K562 (cell line): ENCODE data around the gene DYNC1I2. TPM values are rescaled to one million over a fixed set of nuclear protein-coding genes. Genes with fewer than 3 reads are reported as not detected.

ENCODE experiments used
- ATAC-seq: fragments of 200-7000 bp; cut with Tn5 transposase; 3 replicates; pipeline ENCODE4 v1.9.1; 2020; ENCODE audit warnings: moderate library complexity
- BruUV-seq: library from RNA; stranded (reverse); fragments of 400-500 nt; replicated peaks from 2 replicates; lab custom pipeline; 2021; lab: Mats Ljungman, UMichigan
- CTCF ChIA-PET: fragments of 300-600 bp; formaldehyde crosslinking; extraction: SDS; loops from one replicate; lab custom pipeline; 2021; ENCODE audit warnings: low intra/inter-chr PET ratio; lab: Yijun Ruan, JAX
- POLR2A ChIA-PET: fragments of 300-600, 350-650 bp; sonication (Branson Sonifier 250); formaldehyde crosslinking; extraction: SDS; loops from one replicate; lab custom pipeline; 2021; ENCODE audit warnings: antibody characterized with exemption, inconsistent platforms; lab: Yijun Ruan, JAX
- DNase-seq, 4 experiments: peaks; one replicate each; pipeline versions ENCODE4 v3.0.0 to v3.0.0-alpha.2; 2011 to 2018; ENCODE audit warnings: low spot score in 3 of 4, mixed read lengths in 3 of 4; ENCODE audit errors: extremely low read depth in 1 of 4
- FAIRE-seq: peaks from 2 replicates; lab custom pipeline; 2011; peaks lifted over from hg19 to GRCh38; lab: Jason Lieb, UNC
- H2AFZ ChIP-seq: 2 replicates; pipeline ENCODE4 v1.6.0; 2011; ENCODE audit warnings: low read depth, low read length, control low read depth, inconsistent platforms
- H3K27ac ChIP-seq: fragments of 200-600 bp; 3 replicates; pipeline ENCODE4 v1.8.0; 2011; ENCODE audit warnings: low read depth, mild to moderate bottlenecking, control low read depth, inconsistent platforms, low read length, moderate library complexity, mixed read lengths; ENCODE audit errors: extremely low read depth
- H3K27me3 ChIP-seq, 2 experiments: fragments of 300-600 bp in 1 of 2; 2 replicates in 1 of 2; 3 replicates in 1 of 2; pipeline versions ENCODE4 v1.6.0 to v1.8.0; 2011; ENCODE audit warnings: inconsistent platforms in 2 of 2, low read length in 2 of 2, mild to moderate bottlenecking in 1 of 2, mixed read lengths in 1 of 2, moderate library complexity in 1 of 2; ENCODE audit not compliant: control insufficient read depth in 2 of 2, insufficient read depth in 2 of 2
- H3K36me3 ChIP-seq: fragments of 300-600 bp; 3 replicates; pipeline ENCODE4 v1.8.0; 2011; ENCODE audit warnings: mild to moderate bottlenecking, low read length, inconsistent platforms; ENCODE audit not compliant: control insufficient read depth, insufficient read depth
- H3K4me1 ChIP-seq, 2 experiments: fragments of 200-600 bp in 1 of 2; replicated peaks in 1 of 2; 2 replicates in 1 of 2; 3 replicates in 1 of 2; pipeline versions ENCODE4 v1.5.1 to v1.8.0; 2011; ENCODE audit warnings: inconsistent platforms in 2 of 2, low read length in 2 of 2, mild to moderate bottlenecking in 1 of 2, mixed read lengths in 1 of 2, moderate library complexity in 1 of 2; ENCODE audit not compliant: control insufficient read depth in 2 of 2, insufficient read depth in 2 of 2
- H3K4me2 ChIP-seq: 2 replicates; pipeline ENCODE4 v1.6.1; 2011; ENCODE audit warnings: low read length, control low read depth, inconsistent platforms, mixed read lengths; ENCODE audit not compliant: insufficient read depth
- H3K4me3 ChIP-seq: fragments of 200-600 bp; sonication (generic), shearing (Covaris generic); 2 replicates; pipeline ENCODE4 v1.5.1; 2016; ENCODE audit warnings: control low read depth, inconsistent platforms
- H3K79me2 ChIP-seq: fragments of 200-600 bp; 3 replicates; pipeline ENCODE4 v1.8.0; 2011; ENCODE audit warnings: low read length, inconsistent platforms; ENCODE audit not compliant: control insufficient read depth, insufficient read depth
- H3K9ac ChIP-seq, 2 experiments: 2 replicates each; pipeline versions ENCODE4 v1.6.0 to v1.6.1; 2011; ENCODE audit warnings: low read depth in 2 of 2, low read length in 2 of 2, control low read depth in 1 of 2, inconsistent platforms in 1 of 2, mild to moderate bottlenecking in 1 of 2, mixed read lengths in 1 of 2; ENCODE audit not compliant: insufficient read depth in 1 of 2
- H3K9me1 ChIP-seq: one replicate; pipeline ENCODE4 v1.6.0; 2011; ENCODE audit warnings: inconsistent platforms, mild to moderate bottlenecking, low read length, moderate library complexity; ENCODE audit not compliant: control insufficient read depth, insufficient read depth
- H3K9me3 ChIP-seq: replicated peaks from 2 replicates; pipeline ENCODE4 v1.5.1; 2011; ENCODE audit warnings: low read depth, low read length, inconsistent platforms; ENCODE audit not compliant: control insufficient read depth, insufficient read depth
- H4K20me1 ChIP-seq: replicated peaks from 2 replicates; pipeline ENCODE4 v1.6.1; 2011; ENCODE audit warnings: low read length, inconsistent platforms, mixed read lengths; ENCODE audit not compliant: control insufficient read depth, insufficient read depth
- BHLHE40 ChIP-seq: IDR thresholded peaks from 2 replicates; pipeline ENCODE4 v1.6.1; 2011; ENCODE audit warnings: low read length, improper control_type of control experiment
- BRF2 ChIP-seq: IDR thresholded peaks from 3 replicates; pipeline ENCODE4 v1.6.1; 2011; ENCODE audit warnings: borderline replicate concordance, mild to moderate bottlenecking; ENCODE audit not compliant: insufficient read length, insufficient read depth
- IRF2 ChIP-seq: sonication (generic); formaldehyde crosslinking; IDR thresholded peaks from 2 replicates; pipeline ENCODE4 v1.8.1; 2022; ENCODE audit warnings: mild to moderate bottlenecking, missing genetic modification reagents
- NFRKB ChIP-seq: fragments of 450-650 bp; IDR thresholded peaks from 2 replicates; pipeline ENCODE4 v1.6.1; 2016; ENCODE audit warnings: low read depth
- PCBP2 ChIP-seq: fragments of 200-400 bp; formaldehyde crosslinking; IDR thresholded peaks from 2 replicates; pipeline ENCODE4 v1.6.1; 2018; ENCODE audit warnings: low read length, low read depth, mild to moderate bottlenecking, moderate library complexity; ENCODE audit not compliant: poor library complexity, severe bottlenecking
- RBM15 ChIP-seq: fragments of 200-400 bp; formaldehyde crosslinking; IDR thresholded peaks from 2 replicates; pipeline ENCODE4 v1.6.1; 2018; ENCODE audit warnings: mild to moderate bottlenecking, low read length, moderate library complexity; ENCODE audit not compliant: insufficient read depth
- SNIP1 ChIP-seq: fragments of 450-650 bp; IDR thresholded peaks from 2 replicates; pipeline ENCODE4 v1.7.1; 2017; ENCODE audit warnings: low read depth, mild to moderate bottlenecking
- SOX6 ChIP-seq: fragments of 450-650 bp; IDR thresholded peaks from 2 replicates; pipeline ENCODE4 v1.6.1; 2014; ENCODE audit warnings: mild to moderate bottlenecking
- SREBF1 ChIP-seq: fragments of 150-350 bp; IDR thresholded peaks from 2 replicates; pipeline ENCODE4 v1.6.1; 2014; ENCODE audit warnings: antibody characterized with exemption, low read depth, low read length, borderline replicate concordance
- U2AF2 ChIP-seq: fragments of 200-400 bp; formaldehyde crosslinking; optimal IDR thresholded peaks from 2 replicates; pipeline ENCODE3; 2017; ENCODE audit warnings: low read depth, mild to moderate bottlenecking, low read length
- ZFP30 ChIP-seq: fragments of 250-450 bp; sonication (Bioruptor Pico); IDR thresholded peaks from 2 replicates; pipeline ENCODE4 v1.8.0; 2022; ENCODE audit warnings: moderate library complexity, mild to moderate bottlenecking, inconsistent platforms, borderline replicate concordance
- ZNF398 ChIP-seq: fragments of 250-450 bp; sonication (Bioruptor Pico); IDR thresholded peaks from 2 replicates; pipeline ENCODE4 v1.8.0; 2021; ENCODE audit warnings: moderate library complexity, mild to moderate bottlenecking, inconsistent platforms
- ZNF436 ChIP-seq: fragments of 250-450, 450-650 bp; sonication (Bioruptor Pico); formaldehyde crosslinking; IDR thresholded peaks from 2 replicates; pipeline ENCODE4 v1.7.0; 2020; ENCODE audit warnings: mild to moderate bottlenecking
- ZNF507 ChIP-seq: conservative IDR thresholded peaks from 2 replicates; pipeline ENCODE4 v1.6.1; 2017; ENCODE audit warnings: missing genetic modification characterization, missing compliant biosample characterization
- whole genome bisulfite sequencing: fragments of 100-300 bp; shearing (Covaris generic); methylation state at CpG from one replicate; pipeline ENCODE4 v1.1.6; 2016; ENCODE audit warnings: low coverage, mixed read lengths; ENCODE audit not compliant: insufficient coverage; ENCODE audit errors: missing lambda C conversion rate; 5-methylcytosine and 5-hydroxymethylcytosine counted together
- in situ Hi-C: fragments of 300-500 bp; cut with MboI; formaldehyde crosslinking; loops from 4 replicates; pipeline ENCODE4 v1.15.0; 2018; ENCODE audit warnings: inconsistent platforms, mixed read lengths
- intact Hi-C: fragments of 100-400 bp; cut with micrococcal nuclease; formaldehyde crosslinking; loops from 2 replicates; pipeline ENCODE4 v1.14.2; 2022
- polyA plus RNA-seq, 8 experiments: library from polyadenylated mRNA; depleted of rRNA in 4 of 8; stranded (reverse) in 5 of 8; unstranded in 3 of 8; fragments of >200 nt; fragmentation: Nextera tagmentation in 2 of 8; fragmentation: Illumina TruSeq in 1 of 8; extraction: Ambion mirVana in 2 of 8; extraction: Trizol in 1 of 8; gene quantifications; 2 replicates each; pipeline versions ENCODE4 v1.2.1 to v1.2.3, GENCODE V29; 2011 to 2014; ENCODE audit warnings: inconsistent platforms in 1 of 8, missing spikeins in 1 of 8
- total RNA-seq, 7 experiments: library from RNA; depleted of rRNA in 6 of 7; stranded (reverse); fragments of >200 nt in 6 of 7; fragmentation: Illumina TruSeq in 2 of 7; extraction: Trizol in 2 of 7; gene quantifications; 2 replicates each; pipeline versions ENCODE4 v1.2.1 to v1.2.3, GENCODE V29; 2011 to 2021; ENCODE audit warnings: low replicate concordance in 1 of 7
- TF ChIP-seq, protein P1 (sequence below), 2 experiments: IDR thresholded peaks in 1 of 2; conservative IDR thresholded peaks in 1 of 2; 2 replicates each; pipeline ENCODE4 v1.6.1; 2016; ENCODE audit warnings: low read depth in 2 of 2, mild to moderate bottlenecking in 1 of 2, missing compliant biosample characterization in 1 of 2, missing genetic modification characterization in 1 of 2, moderate library complexity in 1 of 2
- TF ChIP-seq, protein P2 (sequence below): fragments of 250-450 bp; sonication (Bioruptor Pico); IDR thresholded peaks from 2 replicates; pipeline ENCODE4 v1.8.0; 2021; ENCODE audit warnings: moderate library complexity, mild to moderate bottlenecking, inconsistent platforms

DYNC1I2 gene
- total and polyA plus RNA-seq, 9 of the 15 experiments (the other 6 are each of a cell fraction or from before 2014, with no cell fraction given), result 59.1 to 204 (median 100) TPM

DNA sequence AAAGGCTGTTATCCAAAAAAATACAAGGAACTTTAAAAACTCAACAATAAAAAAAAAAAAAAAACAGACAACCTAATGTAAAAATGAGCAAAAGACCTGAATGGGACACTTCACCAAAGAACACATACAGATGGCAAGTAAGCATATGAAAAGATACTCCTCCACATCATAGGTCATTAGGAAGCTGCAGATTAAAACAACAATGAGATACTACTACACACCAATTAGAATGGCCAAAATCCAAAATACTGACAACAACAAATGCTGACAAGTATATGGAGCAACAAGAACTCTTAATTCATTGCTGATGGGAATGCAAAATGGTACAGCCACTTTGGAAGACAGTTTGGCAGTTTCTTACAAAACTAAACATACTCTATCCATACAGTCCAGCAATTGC, 84.2 kb downstream of the DYNC1I2 start (continued):
- no peak for TF ChIP-seq ZNF398 (CRISPR knock-in tag)
- TF ChIP-seq U2AF2, result no peak
- TF ChIP-seq SNIP1, result no peak
- TF ChIP-seq, all 486 proteins: peak for 2

GRCh38 chr2:171772373-171772772, 85.1 kb downstream of the DYNC1I2 start:
- no peaks in the 10 kb centered on the region for H3K27me3 ChIP-seq
- intact Hi-C loops, result no loop called here
- no TSS peak for BruUV-seq
- FAIRE-seq (no peak), DNase-seq (no peak), ATAC-seq (no peak)
- no peaks in the 10 kb centered on the region for H3K9me1 ChIP-seq
- H3K9me3 ChIP-seq, result peaks cover 1% of the 10 kb centered on the region; the same call in 1 of the 2 replicates
- no peaks in the 10 kb centered on the region for H4K20me1 ChIP-seq
- ChIA-PET POLR2A (no interaction called here), CTCF (no interaction called here)
- WGBS, result 43% methylated on average over 5 of the region's 5 CpGs
- H3K36me3 ChIP-seq, result no peaks in the 10 kb centered on the region
- no peaks in the 10 kb centered on the region for H3K79me2 ChIP-seq
- H3K4me2 ChIP-seq, result no peak overlapping the region
- H3K4me3 ChIP-seq, result no peak overlapping the region
- no peak overlapping the region for H3K27ac ChIP-seq
- no peak overlapping the region for H3K9ac ChIP-seq
- no peak overlapping the region for H2AFZ ChIP-seq
- no peaks in the 10 kb centered on the region for H3K4me1 ChIP-seq
- in situ Hi-C loops, result no loop called here
- TF ChIP-seq, protein P1, sequence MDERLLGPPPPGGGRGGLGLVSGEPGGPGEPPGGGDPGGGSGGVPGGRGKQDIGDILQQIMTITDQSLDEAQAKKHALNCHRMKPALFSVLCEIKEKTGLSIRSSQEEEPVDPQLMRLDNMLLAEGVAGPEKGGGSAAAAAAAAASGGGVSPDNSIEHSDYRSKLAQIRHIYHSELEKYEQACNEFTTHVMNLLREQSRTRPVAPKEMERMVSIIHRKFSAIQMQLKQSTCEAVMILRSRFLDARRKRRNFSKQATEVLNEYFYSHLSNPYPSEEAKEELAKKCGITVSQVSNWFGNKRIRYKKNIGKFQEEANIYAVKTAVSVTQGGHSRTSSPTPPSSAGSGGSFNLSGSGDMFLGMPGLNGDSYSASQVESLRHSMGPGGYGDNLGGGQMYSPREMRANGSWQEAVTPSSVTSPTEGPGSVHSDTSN (CRISPR knock-in tag; IDR thresholded peaks at IDR 0.05; ENCODE audit: low read depth), result no peak
- TF ChIP-seq, protein P1 (tag; conservative IDR thresholded peaks at IDR 0.05; ENCODE audit: low read depth), result no peak
- TF ChIP-seq ZFP30 (CRISPR knock-in tag) (no peak), ZNF507 (no peak), SOX6 (no peak), NFRKB (no peak), ZNF436 (CRISPR knock-in tag) (no peak), BHLHE40 (no peak), BRF2 (no peak), IRF2 (CRISPR knock-in tag) (no peak), PCBP2 (no peak), RBM15 (no peak), SREBF1 (no peak)
- TF ChIP-seq, protein P2, sequence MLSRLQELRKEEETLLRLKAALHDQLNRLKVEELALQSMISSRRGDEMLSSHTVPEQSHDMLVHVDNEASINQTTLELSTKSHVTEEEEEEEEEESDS, result no peak
